ENCODE data around the gene IGF1. TPM values are rescaled to one million over a fixed set of nuclear protein-coding genes. Genes with fewer than 3 reads are reported as not detected.

IGF1 gene
- 36.1 TPM for total RNA-seq

GRCh38 chr12:102480406-102480805 is at the start of gene IGF1:
Gene IGF1 (minus strand): TSS chr12:102480563. CDS start chr12:102480381, 182 bp downstream.

Measured in camera-type eye (tissue), 1 donor.